Cardiac fibroblast (primary cell): ENCODE results near the gene MDP1.

Experiments used
- DNase-seq, 2 donors: peaks; one replicate each; pipeline versions ENCODE4 v3.0.0 to v3.0.0-alpha.2; 2010; ENCODE audit warnings: low read depth in 2 of 2
- H3K4me3 ChIP-seq, 2 donors: replicated peaks in 1 of 2; 1 replicate in 1 of 2; 2 replicates in 1 of 2; pipeline ENCODE4 v1.5.1; 2011; ENCODE audit warnings: low read depth in 2 of 2, low read length in 2 of 2, mild to moderate bottlenecking in 2 of 2, moderate library complexity in 1 of 2
- CTCF ChIP-seq: IDR thresholded peaks from one replicate; pipeline ENCODE4 v1.5.1; 2011; ENCODE audit warnings: low read depth, mild to moderate bottlenecking, low read length, inconsistent platforms

The MDP1 gene

GRCh38 chr14:24172261-24172860, 43.5 kb downstream of the MDP1 start:
- H3K4me3 ChIP-seq: peak overlapping the region in 1 of 2 donors; percentile 44
- no peak for TF ChIP-seq CTCF
- no peak for DNase-seq

- DNase-seq: peak in 1 of 2 donors; percentile 88
- no peak for TF ChIP-seq CTCF
- H3K4me3 ChIP-seq: peak within 1 kb of the TSS in 1 of 2 donors; percentile 44
Measured at GRCh38 chr14:24171422-24172260, 44.2 kb downstream of the MDP1 start, which contains the start of gene REC8. Gene REC8 (plus strand): TSS chr14:24172080. CDS start chr14:24172553, 473 bp downstream.

- no peak overlapping the region for H3K4me3 ChIP-seq
- no peak for DNase-seq
- TF ChIP-seq CTCF: no peak
Measured at GRCh38 chr14:24167469-24168114, 48.3 kb downstream of the MDP1 start.

- DNase-seq: no peak
- TF ChIP-seq CTCF: no peak
- no peak overlapping the region for H3K4me3 ChIP-seq
Measured at GRCh38 chr14:24165785-24166184, 50.1 kb downstream of the MDP1 start.

- no peak overlapping the region for H3K4me3 ChIP-seq
- no peak for TF ChIP-seq CTCF
- no peak for DNase-seq
Measured at GRCh38 chr14:24164518-24164991, 51.3 kb downstream of the MDP1 start.
